Measurements from ENCODE around the gene DSTN.

DNA sequence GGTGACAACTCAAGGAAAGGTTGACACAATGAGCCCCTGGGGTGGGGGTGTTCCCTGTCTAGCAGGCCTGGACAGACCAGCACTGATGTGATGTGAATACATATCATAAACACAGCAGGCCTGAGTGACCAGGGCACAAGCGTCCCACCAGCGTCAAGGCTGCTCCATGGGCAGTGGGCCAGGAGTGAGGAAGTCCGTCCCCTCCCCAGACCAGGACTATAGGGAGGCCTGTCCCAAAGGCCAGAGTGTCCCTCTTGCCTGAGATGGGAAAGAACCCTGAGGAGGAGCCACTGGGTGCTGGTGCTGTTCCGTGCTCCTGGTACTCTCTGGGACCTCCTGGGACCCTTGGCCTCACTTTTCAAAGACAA is 67.5 kb downstream of the DSTN start:
- no peak for TF ChIP-seq EZH2 (IDR thresholded peaks at IDR 0.05; ENCODE audit: borderline replicate concordance, insufficient read depth, low read depth, low read length, poor library complexity, severe bottlenecking)
- TF ChIP-seq, protein P1, sequence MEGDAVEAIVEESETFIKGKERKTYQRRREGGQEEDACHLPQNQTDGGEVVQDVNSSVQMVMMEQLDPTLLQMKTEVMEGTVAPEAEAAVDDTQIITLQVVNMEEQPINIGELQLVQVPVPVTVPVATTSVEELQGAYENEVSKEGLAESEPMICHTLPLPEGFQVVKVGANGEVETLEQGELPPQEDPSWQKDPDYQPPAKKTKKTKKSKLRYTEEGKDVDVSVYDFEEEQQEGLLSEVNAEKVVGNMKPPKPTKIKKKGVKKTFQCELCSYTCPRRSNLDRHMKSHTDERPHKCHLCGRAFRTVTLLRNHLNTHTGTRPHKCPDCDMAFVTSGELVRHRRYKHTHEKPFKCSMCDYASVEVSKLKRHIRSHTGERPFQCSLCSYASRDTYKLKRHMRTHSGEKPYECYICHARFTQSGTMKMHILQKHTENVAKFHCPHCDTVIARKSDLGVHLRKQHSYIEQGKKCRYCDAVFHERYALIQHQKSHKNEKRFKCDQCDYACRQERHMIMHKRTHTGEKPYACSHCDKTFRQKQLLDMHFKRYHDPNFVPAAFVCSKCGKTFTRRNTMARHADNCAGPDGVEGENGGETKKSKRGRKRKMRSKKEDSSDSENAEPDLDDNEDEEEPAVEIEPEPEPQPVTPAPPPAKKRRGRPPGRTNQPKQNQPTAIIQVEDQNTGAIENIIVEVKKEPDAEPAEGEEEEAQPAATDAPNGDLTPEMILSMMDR (IDR thresholded peaks at IDR 0.05): no peak

Measured in B cell (primary cell).